Mesodermal cell (in vitro differentiated cells): ENCODE results near the gene CRABP2.

ENCODE experiments used
- H3K27ac ChIP-seq: 2 replicates; pipeline ENCODE4 v1.7.0; 2013; ENCODE audit warnings: mild to moderate bottlenecking, low read depth, low read length, moderate library complexity; ENCODE audit not compliant: severe bottlenecking
- H3K36me3 ChIP-seq: 2 replicates; pipeline ENCODE4 v1.7.1; 2013; ENCODE audit warnings: mild to moderate bottlenecking, low read length, moderate library complexity; ENCODE audit not compliant: control insufficient read depth, insufficient read depth
- H3K4me1 ChIP-seq: one replicate; pipeline ENCODE4 v1.7.1; 2013; ENCODE audit warnings: mild to moderate bottlenecking, low read length; ENCODE audit not compliant: insufficient read depth, control insufficient read depth, poor library complexity, severe bottlenecking
- H3K4me3 ChIP-seq: 2 replicates; pipeline ENCODE4 v1.7.0; 2013; ENCODE audit warnings: low read length, control low read depth, mild to moderate bottlenecking; ENCODE audit not compliant: insufficient read depth, poor library complexity, severe bottlenecking; ENCODE audit errors: extremely low read depth
- H3K9me3 ChIP-seq: 2 replicates; pipeline ENCODE4 v1.7.1; 2013; ENCODE audit warnings: mild to moderate bottlenecking, low read length, moderate library complexity; ENCODE audit not compliant: control insufficient read depth
- WGBS, 2 experiments: methylation state at CpG; one replicate each; pipeline ENCODE4 v1.1.5; 2013; ENCODE audit warnings: missing lambda C conversion rate in 2 of 2; ENCODE audit not compliant: insufficient coverage in 2 of 2; 5-methylcytosine and 5-hydroxymethylcytosine counted together

The CRABP2 gene

GRCh38 chr1:156726549-156727226, 21.3 kb upstream of the CRABP2 start:
- Histone ChIP-seq H3K36me3 (peaks cover 39% of the 10 kb centered on the region), H3K9me3 (no peaks in the 10 kb centered on the region), H3K4me3 (peak overlapping the region; percentile 86), H3K4me1 (peaks cover 24% of the 10 kb centered on the region), H3K27ac (no peak overlapping the region)
- 51 to 54% methylated on average over 11 to 12 of the region's 15 CpGs for WGBS, 2 experiments

- Histone ChIP-seq H3K36me3 (peaks cover 48% of the 10 kb centered on the region), H3K4me1 (peaks cover 24% of the 10 kb centered on the region), H3K27ac (peak overlapping the region; percentile 10), H3K9me3 (no peaks in the 10 kb centered on the region), H3K4me3 (peak overlapping the region; percentile 9)
- WGBS, 2 experiments = 20 to 22% methylated on average over 16 to 17 of the region's 18 CpGs
Measured at GRCh38 chr1:156725683-156726280, 20.4 kb upstream of the CRABP2 start.

GRCh38 chr1:156721535-156721934, 16.2 kb upstream of the CRABP2 start:
- 91 to 100% methylated on average over 2 to 4 of the region's 4 CpGs for WGBS, 2 experiments
- H3K36me3 ChIP-seq = peaks cover 52% of the 10 kb centered on the region
- no peak overlapping the region for H3K27ac ChIP-seq

GRCh38 chr1:156721131-156721530, 15.7 kb upstream of the CRABP2 start:
- H3K4me3 ChIP-seq = no peak overlapping the region
- H3K9me3 ChIP-seq = no peaks in the 10 kb centered on the region
- peaks cover 9% of the 10 kb centered on the region for H3K4me1 ChIP-seq
- peak overlapping the region; percentile 32 for H3K27ac ChIP-seq
- WGBS, 2 experiments = 79 to 100% methylated on average over 1 to 2 of the region's 2 CpGs
- peaks cover 48% of the 10 kb centered on the region for H3K36me3 ChIP-seq

More at GRCh38 chr1:156721535-156721934, 16.2 kb upstream of the CRABP2 start:
- H3K4me1 ChIP-seq = peaks cover 13% of the 10 kb centered on the region
- no peaks in the 10 kb centered on the region for H3K9me3 ChIP-seq
- no peak overlapping the region for H3K4me3 ChIP-seq

GRCh38 chr1:156717351-156717750, 12.0 kb upstream of the CRABP2 start:
- peaks cover 18% of the 10 kb centered on the region for H3K36me3 ChIP-seq
- H3K9me3 ChIP-seq = no peaks in the 10 kb centered on the region
- no peak overlapping the region for H3K4me3 ChIP-seq
- WGBS, 2 experiments = 87 to 100% methylated on average over 3 to 4 of the region's 4 CpGs
- H3K27ac ChIP-seq = no peak overlapping the region
- peaks cover under 1% of the 10 kb centered on the region for H3K4me1 ChIP-seq

GRCh38 chr1:156714830-156715229, 9.4 kb upstream of the CRABP2 start:
- Histone ChIP-seq H3K9me3 (no peaks in the 10 kb centered on the region), H3K27ac (no peak overlapping the region), H3K4me1 (peaks cover 22% of the 10 kb centered on the region), H3K4me3 (no peak overlapping the region), H3K36me3 (no peaks in the 10 kb centered on the region)
- WGBS, 2 experiments = 91 to 95% methylated on average over 3 of the region's 3 CpGs

GRCh38 chr1:156712626-156713025, 7.2 kb upstream of the CRABP2 start:
- Histone ChIP-seq H3K27ac (peak overlapping the region; percentile 47), H3K4me1 (peaks cover 44% of the 10 kb centered on the region), H3K4me3 (no peak overlapping the region), H3K9me3 (no peaks in the 10 kb centered on the region), H3K36me3 (no peaks in the 10 kb centered on the region)
- WGBS, 2 experiments = 68 to 69% methylated on average over 2 to 3 of the region's 3 CpGs

- WGBS, 2 experiments = 17 to 46% methylated on average over 1 to 3 of the region's 9 CpGs
- H3K9me3 ChIP-seq = no peaks in the 10 kb centered on the region
- no peaks in the 10 kb centered on the region for H3K36me3 ChIP-seq
- H3K4me1 ChIP-seq = peaks cover 52% of the 10 kb centered on the region
- H3K27ac ChIP-seq = peak overlapping the region; percentile 92
- no peak overlapping the region for H3K4me3 ChIP-seq
Measured at GRCh38 chr1:156711011-156711817, 5.8 kb upstream of the CRABP2 start.

- Histone ChIP-seq H3K9me3 (no peaks in the 10 kb centered on the region), H3K27ac (peak overlapping the region; percentile 92), H3K4me1 (peaks cover 52% of the 10 kb centered on the region), H3K36me3 (no peaks in the 10 kb centered on the region), H3K4me3 (no peak overlapping the region)
- WGBS, 2 experiments = 55 to 84% methylated on average over 5 to 7 of the region's 11 CpGs
Measured at GRCh38 chr1:156709757-156710489, 4.5 kb upstream of the CRABP2 start.

- H3K4me1 ChIP-seq = peaks cover 61% of the 10 kb centered on the region
- 64 to 72% methylated on average over 3 of the region's 4 CpGs for WGBS, 2 experiments
- H3K36me3 ChIP-seq = no peaks in the 10 kb centered on the region
- no peaks in the 10 kb centered on the region for H3K9me3 ChIP-seq
- H3K27ac ChIP-seq = peak overlapping the region; percentile 49
- no peak overlapping the region for H3K4me3 ChIP-seq
Measured at GRCh38 chr1:156709031-156709430, 3.6 kb upstream of the CRABP2 start.
